ENCODE results near the gene SZRD1. TPM values are rescaled to one million over a fixed set of nuclear protein-coding genes. Genes with fewer than 3 reads are reported as not detected.

SZRD1 gene
- total RNA-seq, 2 donors from 2014 or later, result 79.4 to 85.4 TPM

- no peaks in the 10 kb centered on the region for H3K27me3 ChIP-seq (replicated peaks; ENCODE audit: insufficient read depth)
- H3K4me1 ChIP-seq (ENCODE audit: control insufficient read depth in 1 of 2, low read depth in 2 of 2), result no peaks in the 10 kb centered on the region
- ATAC-seq (ENCODE audit: insufficient number of reproducible peaks, low FRiP score, low read depth), result no peak
- no peak for DNase-seq (ENCODE audit: low spot score)
- no peak for TF ChIP-seq CTCF (IDR thresholded peaks at IDR 0.05)
- no peaks in the 10 kb centered on the region for H3K9me3 ChIP-seq
- H3K36me3 ChIP-seq, result no peaks in the 10 kb centered on the region
- no peak overlapping the region for H3K4me3 ChIP-seq
- no peak overlapping the region for H3K27ac ChIP-seq
Measured at GRCh38 chr1:16422041-16422440, 55.0 kb downstream of the SZRD1 start.

DNA sequence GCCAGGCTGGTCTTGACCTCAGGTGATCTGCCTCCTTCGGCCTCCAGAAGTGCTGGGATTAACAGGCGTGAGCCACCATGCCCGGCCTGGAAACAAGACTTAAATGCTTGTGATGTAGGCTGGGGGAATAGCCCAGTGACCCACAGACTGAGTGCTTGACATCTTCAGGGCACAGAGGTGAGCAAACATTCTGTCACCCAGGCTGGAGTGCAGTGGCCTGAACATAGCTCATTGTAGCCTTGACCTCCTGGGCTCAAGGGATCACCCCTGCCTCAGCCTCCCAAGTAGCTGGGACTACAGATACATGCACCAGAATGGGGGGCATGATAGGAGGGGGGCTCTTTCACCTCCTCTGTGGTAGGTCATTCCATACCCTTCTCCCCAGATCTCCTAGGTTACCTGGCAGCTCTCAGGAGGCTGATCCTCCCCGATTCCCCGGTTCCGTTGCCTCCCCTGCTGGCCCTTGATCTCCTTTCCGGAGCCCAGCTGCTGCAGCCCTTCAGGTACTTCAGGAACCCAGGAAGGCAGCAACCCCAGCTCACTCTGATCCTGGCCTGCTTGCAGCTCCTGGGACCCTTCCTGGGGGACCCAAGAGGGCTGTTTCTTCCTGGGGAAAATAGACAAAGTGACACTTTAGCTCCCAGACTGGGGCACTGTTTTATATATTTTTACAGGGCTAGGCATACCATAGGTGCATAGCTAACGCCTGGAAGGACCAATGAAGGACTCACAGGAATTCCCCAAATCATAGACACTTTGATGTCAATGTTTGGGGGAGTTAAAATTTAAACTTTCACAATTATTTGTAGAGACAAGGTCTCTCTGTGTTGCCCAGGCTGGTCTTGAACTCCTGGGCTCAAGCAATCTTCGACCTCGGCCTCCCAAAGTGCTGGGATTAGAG is 58.3 kb downstream of the SZRD1 start:
- H3K27ac ChIP-seq, result no peak overlapping the region
- H3K4me1 ChIP-seq (ENCODE audit: control insufficient read depth in 1 of 2, low read depth in 2 of 2), result no peaks in the 10 kb centered on the region
- H3K9me3 ChIP-seq, result no peaks in the 10 kb centered on the region
- TF ChIP-seq CTCF (IDR thresholded peaks at IDR 0.05), result no peak
- H3K36me3 ChIP-seq, result no peaks in the 10 kb centered on the region
- no peak for ATAC-seq (ENCODE audit: insufficient number of reproducible peaks, low FRiP score, low read depth)
- H3K27me3 ChIP-seq (replicated peaks; ENCODE audit: insufficient read depth), result no peaks in the 10 kb centered on the region
- H3K4me3 ChIP-seq, result no peak overlapping the region
- no peak for DNase-seq (ENCODE audit: low spot score)

DNA sequence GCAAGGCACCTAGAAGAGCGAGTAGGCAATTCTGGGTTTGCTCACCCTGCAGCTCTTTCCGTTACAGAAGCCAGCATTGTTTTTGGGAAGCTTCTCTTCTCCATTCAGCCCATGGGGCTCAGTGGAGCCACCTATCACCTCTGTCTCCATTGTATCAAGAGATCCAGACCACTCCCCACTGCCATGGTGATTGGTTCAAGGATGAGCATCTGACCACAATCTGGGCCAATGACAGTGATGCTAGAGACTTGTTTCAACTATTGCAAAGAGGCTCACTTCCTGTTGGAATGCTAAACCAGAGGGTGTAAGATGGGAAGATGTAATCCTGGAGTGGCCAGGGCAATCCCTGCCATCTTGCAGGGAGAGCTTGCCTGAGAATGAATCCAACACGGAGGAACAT is 63.6 kb downstream of the SZRD1 start:
- Histone ChIP-seq H3K36me3 (no peaks in the 10 kb centered on the region), H3K27ac (no peak overlapping the region), H3K4me3 (no peak overlapping the region), H3K4me1 (ENCODE audit: control insufficient read depth in 1 of 2, low read depth in 2 of 2) (no peaks in the 10 kb centered on the region), H3K27me3 (replicated peaks; ENCODE audit: insufficient read depth) (no peaks in the 10 kb centered on the region), H3K9me3 (no peaks in the 10 kb centered on the region)
- no peak for DNase-seq (ENCODE audit: low spot score)
- TF ChIP-seq CTCF (IDR thresholded peaks at IDR 0.05), result no peak
- no peak for ATAC-seq (ENCODE audit: insufficient number of reproducible peaks, low FRiP score, low read depth)

DNA sequence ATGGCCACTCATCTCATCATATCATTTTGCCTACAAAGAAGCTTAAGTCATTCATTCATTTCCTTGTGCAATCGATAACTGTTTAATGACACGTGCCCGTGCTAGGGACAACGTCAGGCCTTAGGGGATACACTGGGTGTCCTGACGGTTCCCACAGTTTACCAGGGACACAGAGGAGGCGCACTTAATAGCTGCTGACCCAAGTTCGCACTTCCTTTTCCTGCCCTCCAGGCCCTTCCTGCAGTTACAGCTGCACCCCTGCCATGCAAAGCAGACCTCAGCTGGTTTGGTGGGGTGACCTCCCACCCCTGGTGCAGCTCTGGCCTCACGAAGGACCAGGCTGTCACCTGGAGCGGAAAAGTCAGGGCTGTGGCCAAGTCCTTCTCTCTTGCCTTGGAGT is 66.0 kb downstream of the SZRD1 start:
- no peak for ATAC-seq (ENCODE audit: insufficient number of reproducible peaks, low FRiP score, low read depth)
- no peaks in the 10 kb centered on the region for H3K27me3 ChIP-seq (replicated peaks; ENCODE audit: insufficient read depth)
- no peak overlapping the region for H3K4me3 ChIP-seq

DNA sequence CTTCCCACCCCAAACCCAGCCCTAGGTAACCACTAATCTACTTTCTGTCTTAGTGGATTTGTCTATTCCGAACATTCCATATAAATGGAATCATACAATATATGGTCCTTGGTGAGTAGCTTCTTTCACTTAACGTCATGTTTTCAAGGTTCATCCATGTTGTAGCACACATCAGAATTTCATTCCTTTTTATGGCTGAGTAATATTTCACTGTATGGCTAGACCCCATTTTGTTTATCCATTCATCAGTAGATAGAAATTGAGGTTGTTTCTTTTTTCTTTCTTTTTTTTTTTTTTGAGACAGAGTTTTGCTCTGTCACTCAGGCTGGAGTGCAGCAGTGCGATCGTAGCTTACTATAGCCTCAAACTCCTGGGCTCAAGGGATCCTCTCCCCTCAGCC is 67.0 kb downstream of the SZRD1 start:
- H3K9me3 ChIP-seq, result no peaks in the 10 kb centered on the region
- H3K4me3 ChIP-seq, result no peak overlapping the region
- H3K4me1 ChIP-seq (ENCODE audit: control insufficient read depth in 1 of 2, low read depth in 2 of 2), result no peaks in the 10 kb centered on the region
- DNase-seq (ENCODE audit: low spot score), result no peak
- H3K27me3 ChIP-seq (replicated peaks; ENCODE audit: insufficient read depth), result no peaks in the 10 kb centered on the region
- ATAC-seq (ENCODE audit: insufficient number of reproducible peaks, low FRiP score, low read depth), result no peak
- H3K36me3 ChIP-seq, result no peaks in the 10 kb centered on the region
- H3K27ac ChIP-seq, result no peak overlapping the region
- no peak for TF ChIP-seq CTCF (IDR thresholded peaks at IDR 0.05)

More for the DNA sequence above, 66.0 kb downstream of the SZRD1 start:
- no peaks in the 10 kb centered on the region for H3K9me3 ChIP-seq
- TF ChIP-seq CTCF (IDR thresholded peaks at IDR 0.05), result no peak
- H3K4me1 ChIP-seq (ENCODE audit: control insufficient read depth in 1 of 2, low read depth in 2 of 2), result no peaks in the 10 kb centered on the region
- no peak overlapping the region for H3K27ac ChIP-seq
- H3K36me3 ChIP-seq, result no peaks in the 10 kb centered on the region
- no peak for DNase-seq (ENCODE audit: low spot score)

Measured in thoracic aorta (tissue), 2 donors.